ENCODE data around the gene HECTD2.

DNA sequence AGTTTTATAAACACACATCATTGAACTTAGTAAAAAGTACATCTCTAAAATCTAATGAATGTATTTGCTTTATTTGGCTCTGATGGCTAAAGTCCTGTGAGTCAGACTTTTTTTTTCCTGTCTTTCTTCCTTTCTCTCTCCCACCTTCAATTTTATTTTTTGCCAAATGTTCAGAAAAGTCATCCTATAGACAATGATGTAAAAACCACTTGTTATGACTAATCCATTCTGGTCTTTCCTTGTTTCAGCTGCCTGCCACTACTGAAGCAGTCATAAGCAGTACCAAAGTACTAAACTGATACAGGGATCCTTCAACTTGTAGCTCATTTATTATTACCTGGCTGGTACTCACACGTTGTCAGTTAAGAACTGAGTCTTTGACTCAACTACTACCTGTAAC is 23.9 kb downstream of the HECTD2 start:
- TF ChIP-seq, protein P1, sequence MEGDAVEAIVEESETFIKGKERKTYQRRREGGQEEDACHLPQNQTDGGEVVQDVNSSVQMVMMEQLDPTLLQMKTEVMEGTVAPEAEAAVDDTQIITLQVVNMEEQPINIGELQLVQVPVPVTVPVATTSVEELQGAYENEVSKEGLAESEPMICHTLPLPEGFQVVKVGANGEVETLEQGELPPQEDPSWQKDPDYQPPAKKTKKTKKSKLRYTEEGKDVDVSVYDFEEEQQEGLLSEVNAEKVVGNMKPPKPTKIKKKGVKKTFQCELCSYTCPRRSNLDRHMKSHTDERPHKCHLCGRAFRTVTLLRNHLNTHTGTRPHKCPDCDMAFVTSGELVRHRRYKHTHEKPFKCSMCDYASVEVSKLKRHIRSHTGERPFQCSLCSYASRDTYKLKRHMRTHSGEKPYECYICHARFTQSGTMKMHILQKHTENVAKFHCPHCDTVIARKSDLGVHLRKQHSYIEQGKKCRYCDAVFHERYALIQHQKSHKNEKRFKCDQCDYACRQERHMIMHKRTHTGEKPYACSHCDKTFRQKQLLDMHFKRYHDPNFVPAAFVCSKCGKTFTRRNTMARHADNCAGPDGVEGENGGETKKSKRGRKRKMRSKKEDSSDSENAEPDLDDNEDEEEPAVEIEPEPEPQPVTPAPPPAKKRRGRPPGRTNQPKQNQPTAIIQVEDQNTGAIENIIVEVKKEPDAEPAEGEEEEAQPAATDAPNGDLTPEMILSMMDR (IDR thresholded peaks at IDR 0.05): no peak
- TF ChIP-seq POLR2AphosphoS5 (IDR thresholded peaks at IDR 0.05; ENCODE audit: low read depth, low read length): no peak
- no peak for TF ChIP-seq REST (IDR thresholded peaks at IDR 0.05; ENCODE audit: insufficient read depth in 1 of 2, low read depth in 2 of 2, low read length in 1 of 2)
